Right ventricle myocardium inferior (tissue), 1 donor: ENCODE results near the gene NLRP13. TPM values are rescaled to one million over a fixed set of nuclear protein-coding genes. Genes with fewer than 3 reads are reported as not detected.
A peak's percentile ranks its signal among the peaks of the same experiment; 100 is the strongest.

Experiments used
- ATAC-seq: fragments of 200-7000 bp; cut with Tn5 transposase; one replicate; pipeline ENCODE4 v1.9.1; 2020; ENCODE audit warnings: mild to moderate bottlenecking, moderate library complexity
- DNase-seq: peaks from one replicate; pipeline ENCODE4 v3.0.0; 2021; ENCODE audit errors: missing footprints
- intact Hi-C: fragments of 100-400 bp; cut with DNase I; formaldehyde crosslinking; loops from one replicate; pipeline ENCODE4 v1.11.0; 2022
- total RNA-seq: library from RNA; stranded (reverse); fragmentation: NEBNext Ultra II Directional; extraction: Animal tissue kit (Norgen Biotek cat#: 25700); gene quantifications from one replicate; pipeline ENCODE4 v1.2.1, GENCODE V29; 2021
- donor health status: DM: no; HTN: yes; CAD: no; lungs with severe emphysema.

Gene NLRP13
- total RNA-seq, 1 donor from 2014 or later: not detected

DNA sequence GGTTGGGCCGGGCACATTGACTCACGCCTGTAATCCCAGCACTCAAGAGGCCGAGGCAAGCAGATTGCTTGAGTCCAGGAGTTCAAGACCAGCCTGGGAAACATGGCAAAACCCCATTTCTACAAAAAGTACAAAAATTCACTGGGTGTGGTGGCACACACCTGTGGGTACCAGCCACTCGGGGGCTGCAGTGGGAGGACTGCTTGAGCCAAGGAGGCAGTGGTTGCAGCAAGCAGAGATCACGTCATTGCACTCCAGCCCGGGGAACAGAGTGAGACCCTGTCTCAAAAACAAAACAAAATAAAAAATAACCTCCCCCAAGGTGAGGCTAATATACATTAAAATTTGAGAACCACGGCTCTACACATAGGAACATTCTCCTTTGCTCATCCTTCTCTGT, 24.9 kb downstream of the NLRP13 start:
- DNase-seq: no peak
- intact Hi-C loops: no loop called here
- no peak for ATAC-seq

DNA sequence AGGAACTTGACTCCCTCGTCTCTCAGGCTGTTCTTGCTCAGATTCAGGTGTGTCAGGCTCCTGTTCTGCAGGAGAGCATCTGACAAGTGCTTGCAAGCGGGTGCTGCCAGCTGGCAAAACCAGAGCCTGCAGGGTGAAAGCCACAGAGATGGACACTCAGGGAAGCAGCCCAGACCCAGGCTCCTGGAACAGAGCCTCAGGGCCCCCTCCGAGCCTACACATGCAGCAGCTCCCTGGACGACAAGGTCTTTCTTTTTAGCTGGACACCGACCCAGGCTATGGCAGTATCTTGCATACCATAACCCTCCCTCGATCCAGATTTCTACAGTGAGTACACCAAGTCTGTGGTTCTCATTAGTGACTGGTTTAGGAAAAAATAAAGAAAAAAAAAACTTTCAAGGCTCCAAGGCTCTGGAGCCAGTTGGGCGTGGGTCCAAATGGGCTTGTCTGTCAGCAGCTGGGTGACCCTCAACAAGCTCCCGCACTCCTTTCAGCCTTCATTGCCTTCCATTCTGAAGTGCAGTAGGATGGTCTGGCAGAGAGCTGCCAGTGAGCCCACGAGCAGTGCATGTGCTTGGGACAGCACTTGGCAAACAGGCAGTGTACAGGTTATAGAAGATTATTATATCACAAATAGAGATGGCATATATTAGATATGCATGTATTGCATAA, 29.9 kb downstream of the NLRP13 start:
- intact Hi-C loops: no loop called here
- no peak for ATAC-seq

DNA sequence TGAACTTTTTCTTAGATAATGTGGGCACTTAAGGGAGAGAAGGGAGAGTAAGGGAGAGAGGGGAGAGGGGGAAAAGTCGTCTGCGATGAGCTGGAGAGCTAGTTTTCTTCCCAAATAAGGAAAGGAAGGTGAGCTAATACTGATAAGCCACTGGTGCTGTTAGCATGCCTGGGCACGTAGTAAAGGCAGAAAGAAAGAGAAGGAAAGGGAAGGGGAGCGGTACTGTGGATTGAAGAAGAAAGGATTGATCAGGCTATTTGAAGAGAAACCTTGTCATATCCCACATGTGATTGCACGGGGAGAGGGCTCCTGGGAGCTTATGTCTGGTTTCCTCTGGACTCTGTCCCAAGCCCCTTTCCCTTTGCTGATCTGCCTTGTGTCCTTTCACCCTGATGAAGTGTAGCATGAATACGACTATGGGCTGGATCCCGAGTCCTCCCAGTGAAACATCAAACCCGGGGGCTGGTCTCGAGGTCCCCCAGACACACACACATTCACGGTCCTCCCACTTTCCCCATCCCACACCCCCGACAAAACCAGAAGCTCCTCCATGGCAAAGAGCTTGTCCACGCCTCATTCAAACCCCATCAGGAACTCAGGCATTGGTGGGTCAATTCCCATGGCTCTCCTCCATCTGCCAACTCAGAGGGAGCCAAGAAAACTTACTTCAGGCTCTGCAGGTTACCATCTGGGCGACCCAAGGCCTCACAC, 30.6 kb downstream of the NLRP13 start:
- intact Hi-C loops: no loop called here
- no peak for DNase-seq

More for the DNA sequence above, 29.9 kb downstream of the NLRP13 start:
- DNase-seq: peak; percentile 68

DNA sequence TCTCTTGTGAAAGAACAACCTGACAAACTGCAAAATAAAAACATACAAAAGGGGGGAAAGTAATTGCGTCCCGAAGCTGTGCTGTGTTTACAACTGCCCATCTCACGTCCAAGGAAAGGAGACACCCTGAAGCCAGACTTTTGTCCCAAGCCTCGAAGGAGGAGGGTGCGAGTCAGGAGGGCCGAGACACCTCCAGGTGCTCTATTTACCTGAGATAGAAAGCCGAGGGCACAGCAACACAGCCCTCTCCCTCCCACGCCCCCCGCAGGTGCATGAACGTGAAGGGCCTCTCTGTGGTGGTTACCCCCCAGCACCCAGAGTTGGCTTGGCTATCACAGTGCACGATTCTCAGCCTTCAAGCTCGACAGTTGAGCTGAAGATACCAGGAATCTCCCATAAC, 33.2 kb downstream of the NLRP13 start:
- intact Hi-C loops: no loop called here
- no peak for DNase-seq
- ATAC-seq: no peak

More for the DNA sequence above, 30.6 kb downstream of the NLRP13 start:
- no peak for ATAC-seq

DNA sequence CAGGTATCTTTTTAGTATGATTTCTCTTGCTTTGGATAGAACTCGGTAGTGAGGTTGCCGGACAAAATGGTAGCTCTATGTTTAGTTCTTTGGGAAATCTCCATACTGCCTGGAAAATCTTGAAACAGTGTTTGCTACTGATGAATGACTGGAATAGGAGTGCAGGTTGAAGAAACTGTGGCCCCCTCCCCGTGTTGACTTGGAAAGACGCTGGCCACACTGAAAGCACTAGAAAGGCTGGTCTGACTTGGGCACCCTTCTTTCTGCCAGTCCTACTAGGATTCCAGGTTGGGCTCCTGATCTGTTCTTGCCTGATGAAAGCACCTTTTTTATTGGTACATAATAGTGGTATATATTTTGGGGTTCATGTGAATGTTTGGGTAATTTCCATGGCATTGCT, 49.5 kb downstream of the NLRP13 start:
- no peak for DNase-seq
- ATAC-seq: no peak
- intact Hi-C loops: no loop called here

DNA sequence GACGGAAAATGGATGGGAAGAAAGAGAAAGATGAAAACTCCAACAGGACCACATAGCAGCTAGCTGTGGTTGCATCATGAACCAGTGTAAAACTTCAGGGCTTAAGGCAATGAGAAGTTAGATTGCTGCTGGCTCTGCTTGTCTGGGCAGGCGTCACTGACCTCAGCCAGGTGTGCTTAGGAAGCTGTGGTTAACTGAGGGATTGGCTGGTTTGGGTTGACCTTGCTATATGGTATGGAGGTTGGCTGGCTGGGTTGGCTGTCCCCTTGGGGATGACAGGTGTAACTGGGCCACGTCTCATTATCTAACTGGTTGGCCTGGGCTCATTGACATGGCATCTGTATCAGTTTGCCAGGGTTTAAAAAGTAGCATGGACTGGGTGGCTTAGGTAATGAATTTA, 54.9 kb downstream of the NLRP13 start:
- intact Hi-C loops: no loop called here
- DNase-seq (no peak), ATAC-seq (no peak)

DNA sequence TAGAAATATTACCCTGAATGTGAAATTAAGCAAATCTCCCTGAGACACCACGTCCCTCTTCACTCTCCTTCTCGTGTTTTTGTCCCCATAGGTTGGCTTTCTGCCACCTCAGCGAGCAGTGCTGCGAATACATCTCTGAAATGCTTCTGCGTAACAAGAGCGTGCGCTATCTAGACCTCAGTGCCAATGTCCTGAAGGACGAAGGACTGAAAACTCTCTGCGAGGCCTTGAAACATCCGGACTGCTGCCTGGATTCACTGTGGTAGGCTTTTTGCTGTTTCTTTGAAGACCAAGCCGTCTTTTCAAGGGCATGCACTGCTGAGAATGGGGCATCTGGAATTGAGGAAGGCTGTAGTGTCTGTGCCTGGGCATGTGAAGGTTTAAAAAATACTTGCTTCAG, 61.4 kb downstream of the NLRP13 start:
- no peak for ATAC-seq
- DNase-seq: no peak
- intact Hi-C loops: no loop called here

DNA sequence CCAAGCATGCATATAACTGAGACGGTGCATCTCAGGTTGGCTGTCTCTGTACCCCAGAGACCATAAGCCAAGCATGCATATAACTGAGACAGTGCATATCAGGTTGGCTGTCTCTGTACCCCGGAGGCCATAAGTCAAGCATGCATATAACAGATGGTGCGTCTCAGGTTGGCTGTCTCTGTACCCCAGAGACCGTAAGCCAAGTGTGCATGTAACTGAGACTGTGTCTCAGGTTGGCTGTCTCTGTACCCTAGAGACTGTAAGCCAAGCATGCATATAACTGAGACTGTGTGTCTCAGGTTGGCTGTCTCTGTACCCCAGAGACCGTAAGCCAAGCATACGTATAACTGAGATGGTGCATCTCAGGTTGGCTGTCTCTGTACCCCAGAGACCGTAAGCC, 65.0 kb downstream of the NLRP13 start:
- ATAC-seq (no peak), DNase-seq (no peak)
- intact Hi-C loops: no loop called here

DNA sequence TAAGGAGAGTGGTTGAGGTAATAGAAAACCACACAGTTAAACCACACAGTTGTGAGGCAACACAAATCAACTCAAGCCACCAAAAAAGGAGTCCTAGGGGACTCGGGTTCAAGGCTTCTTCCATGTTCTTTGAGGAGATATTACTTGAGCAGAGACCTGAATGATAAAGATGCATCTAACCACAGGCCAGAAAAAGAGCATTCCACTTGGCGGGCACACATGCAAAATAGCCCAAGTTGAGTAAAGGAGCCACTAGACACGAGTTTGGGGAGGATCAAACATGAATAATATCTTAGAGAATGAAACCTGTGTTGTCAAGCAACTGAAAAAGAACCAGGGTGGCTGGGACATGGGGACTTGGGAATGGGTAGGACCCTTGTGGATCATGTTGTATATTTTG, 65.6 kb downstream of the NLRP13 start:
- intact Hi-C loops: no loop called here
- DNase-seq (no peak), ATAC-seq (no peak)

DNA sequence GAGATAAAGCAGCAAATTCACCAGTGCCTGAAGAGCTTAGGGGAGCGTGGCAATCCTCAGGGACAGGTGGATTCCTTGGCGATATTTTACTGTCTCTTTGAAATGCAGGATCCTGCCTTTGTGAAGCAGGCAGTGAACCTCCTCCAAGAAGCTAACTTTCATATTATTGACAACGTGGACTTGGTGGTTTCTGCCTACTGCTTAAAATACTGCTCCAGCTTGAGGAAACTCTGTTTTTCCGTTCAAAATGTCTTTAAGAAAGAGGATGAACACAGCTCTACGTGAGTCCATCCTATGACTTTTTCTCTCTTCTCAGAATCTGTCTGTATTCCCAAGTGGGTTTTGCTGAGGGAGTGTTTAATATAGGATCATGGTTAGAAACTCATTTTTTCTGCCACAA, 73.2 kb downstream of the NLRP13 start:
- ATAC-seq (no peak), DNase-seq (no peak)
- intact Hi-C loops: no loop called here

DNA sequence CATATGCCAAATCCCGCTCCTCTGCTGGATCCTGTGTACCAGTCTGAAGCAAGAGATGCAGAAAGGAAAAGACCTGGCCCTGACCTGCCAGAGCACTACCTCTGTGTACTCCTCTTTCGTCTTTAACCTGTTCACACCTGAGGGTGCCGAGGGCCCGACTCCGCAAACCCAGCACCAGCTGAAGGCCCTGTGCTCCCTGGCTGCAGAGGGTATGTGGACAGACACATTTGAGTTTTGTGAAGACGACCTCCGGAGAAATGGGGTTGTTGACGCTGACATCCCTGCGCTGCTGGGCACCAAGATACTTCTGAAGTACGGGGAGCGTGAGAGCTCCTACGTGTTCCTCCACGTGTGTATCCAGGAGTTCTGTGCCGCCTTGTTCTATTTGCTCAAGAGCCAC, 73.7 kb downstream of the NLRP13 start:
- ATAC-seq: no peak
- DNase-seq: no peak
- intact Hi-C loops: no loop called here

DNA sequence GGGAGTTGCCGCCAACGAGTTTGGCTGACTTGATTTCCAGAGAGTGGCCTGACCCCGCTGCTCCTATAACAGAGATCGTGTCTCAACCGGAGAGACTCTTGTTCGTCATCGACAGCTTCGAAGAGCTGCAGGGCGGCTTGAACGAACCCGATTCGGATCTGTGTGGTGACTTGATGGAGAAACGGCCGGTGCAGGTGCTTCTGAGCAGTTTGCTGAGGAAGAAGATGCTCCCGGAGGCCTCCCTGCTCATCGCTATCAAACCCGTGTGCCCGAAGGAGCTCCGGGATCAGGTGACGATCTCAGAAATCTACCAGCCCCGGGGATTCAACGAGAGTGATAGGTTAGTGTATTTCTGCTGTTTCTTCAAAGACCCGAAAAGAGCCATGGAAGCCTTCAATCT, 74.2 kb downstream of the NLRP13 start:
- no peak for DNase-seq
- intact Hi-C loops: no loop called here
- no peak for ATAC-seq

DNA sequence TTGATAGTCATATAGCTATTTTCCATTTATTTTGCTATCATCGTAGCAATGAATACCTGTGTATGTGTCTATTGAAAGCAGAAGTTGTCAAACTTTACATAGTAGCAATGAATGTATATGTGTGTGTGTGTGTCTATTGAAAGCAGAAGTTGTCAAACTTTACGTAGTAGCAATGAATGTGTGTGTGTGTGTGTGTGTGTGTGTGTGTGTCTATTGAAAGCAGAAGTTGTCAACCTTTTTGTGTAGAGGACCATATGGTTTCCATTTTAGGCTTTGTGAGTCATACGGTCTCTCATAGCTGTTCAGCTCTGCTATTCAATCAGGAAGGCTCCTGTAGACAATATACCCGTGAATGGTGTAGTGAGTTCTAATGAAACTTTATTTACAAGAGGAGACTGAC, 75.0 kb downstream of the NLRP13 start:
- ATAC-seq: no peak
- intact Hi-C loops: no loop called here
- no peak for DNase-seq

DNA sequence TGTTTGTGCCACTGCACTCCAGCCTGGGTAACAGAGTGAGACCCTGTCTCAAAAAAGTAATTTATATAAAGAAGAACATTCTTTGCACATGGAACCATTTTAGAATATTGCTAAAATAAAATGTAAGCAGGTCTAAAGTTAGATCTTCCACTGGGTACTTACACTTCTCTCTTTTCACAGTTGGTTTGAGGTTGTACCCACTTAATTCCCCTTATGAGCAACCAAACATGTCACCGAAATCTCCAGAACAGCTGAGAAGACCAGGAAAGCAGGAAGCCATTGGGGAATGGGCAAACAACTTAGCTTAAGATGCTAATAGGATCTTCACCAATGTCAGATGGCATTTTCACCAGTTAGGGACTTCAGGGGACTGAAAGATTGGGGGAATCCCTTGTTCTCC, 77.0 kb downstream of the NLRP13 start:
- DNase-seq (no peak), ATAC-seq (no peak)
- intact Hi-C loops: no loop called here

Other genes with a start within 250 kb of the NLRP13 start
- not detected for gene NLRP9, start 193.9 kb downstream of the NLRP13 start, total RNA-seq
- not detected for gene RFPL4A, start 173.2 kb downstream of the NLRP13 start, total RNA-seq
- gene RFPL4AL1, start 163.2 kb downstream of the NLRP13 start, total RNA-seq: not detected
- not detected for gene NLRP11, start 100.3 kb downstream of the NLRP13 start, total RNA-seq
- not detected for gene NLRP4, start 95.8 kb downstream of the NLRP13 start, total RNA-seq
- gene NLRP8, start 15.5 kb upstream of the NLRP13 start, total RNA-seq: not detected
- not detected for gene NLRP5, start 54.4 kb upstream of the NLRP13 start, total RNA-seq
- gene ZNF787, start 189.0 kb upstream of the NLRP13 start, total RNA-seq: 35.3 TPM
- gene ZNF444, start 209.0 kb upstream of the NLRP13 start, total RNA-seq: 29.1 TPM
- not detected for gene GALP, start 243.7 kb upstream of the NLRP13 start, total RNA-seq